Body of pancreas (tissue), 4 donors: ENCODE measurements around the gene KAZALD1. TPM values are rescaled to one million over a fixed set of nuclear protein-coding genes. Genes with fewer than 3 reads are reported as not detected.
A peak's percentile ranks its signal among the peaks of the same experiment; 100 is the strongest.

ENCODE experiments used
- ATAC-seq: fragments of 150-250 bp; one replicate; pipeline ENCODE4 v1.9.1; 2016
- DNase-seq, 4 donors: peaks; one replicate each; pipeline ENCODE4 v3.0.0-alpha.2; 2019
- H3K27ac ChIP-seq, 4 donors: fragments of 200-600 bp; sonication (generic); 1 replicate in 3 of 4; 2 replicates in 1 of 4; pipeline versions ENCODE4 v1.5.1 to v1.6.1; 2016 to 2019; ENCODE audit warnings: mild to moderate bottlenecking in 1 of 4, mixed read lengths in 1 of 4, moderate library complexity in 1 of 4
- H3K27me3 ChIP-seq, 2 donors: fragments of 200-600 bp; sonication (generic); one replicate each; pipeline ENCODE4 v1.6.0; 2016; ENCODE audit warnings: mild to moderate bottlenecking in 1 of 2
- H3K36me3 ChIP-seq, 2 donors: fragments of 200-600 bp; sonication (generic); replicated peaks in 1 of 2; 2 replicates each; pipeline ENCODE4 v1.5.1; 2016; ENCODE audit warnings: low read depth in 2 of 2; ENCODE audit not compliant: insufficient read depth in 1 of 2
- H3K4me1 ChIP-seq: fragments of 200-600 bp; sonication (generic); one replicate; pipeline ENCODE4 v1.6.0; 2016
- H3K4me3 ChIP-seq, 2 donors: fragments of 200-600 bp; sonication (generic); 1 replicate in 1 of 2; 2 replicates in 1 of 2; pipeline ENCODE4 v1.5.1; 2016 to 2019
- H3K9me3 ChIP-seq, 3 donors: fragments of 200-600 bp; sonication (generic); 1 replicate in 2 of 3; 2 replicates in 1 of 3; pipeline ENCODE4 v1.5.1; 2016
- POLR2A ChIP-seq, 3 donors: fragments of 450-650 bp; IDR thresholded peaks; one replicate each; pipeline ENCODE4 v1.6.1; 2016; ENCODE audit warnings: antibody characterized with exemption in 3 of 3, mild to moderate bottlenecking in 2 of 3
- WGBS, 2 donors: methylation state at CpG; one replicate each; pipeline ENCODE4 v1.1.5; 2017; 5-methylcytosine and 5-hydroxymethylcytosine counted together
- intact Hi-C: fragments of 100-400 bp; cut with DNase I; formaldehyde crosslinking; loops from one replicate; pipeline ENCODE4 v1.15.1; 2023
- total RNA-seq, 2 donors: library from RNA; depleted of rRNA; stranded (reverse); fragments of >200 nt; gene quantifications; one replicate each; pipeline ENCODE4 v1.1.0, GENCODE V29; 2016
- TF ChIP-seq, protein P1 (sequence below), 7 experiments: fragments of 450-650 bp in 4 of 7; fragments of 200-600 bp in 3 of 7; sonication (generic) in 3 of 7; IDR thresholded peaks; one replicate each; pipeline ENCODE4 v1.5.1; 2016 to 2019; ENCODE audit warnings: antibody characterized with exemption in 7 of 7

The KAZALD1 gene
- total RNA-seq, 2 donors from 2014 or later: 1.6 to 1.8 TPM

DNA sequence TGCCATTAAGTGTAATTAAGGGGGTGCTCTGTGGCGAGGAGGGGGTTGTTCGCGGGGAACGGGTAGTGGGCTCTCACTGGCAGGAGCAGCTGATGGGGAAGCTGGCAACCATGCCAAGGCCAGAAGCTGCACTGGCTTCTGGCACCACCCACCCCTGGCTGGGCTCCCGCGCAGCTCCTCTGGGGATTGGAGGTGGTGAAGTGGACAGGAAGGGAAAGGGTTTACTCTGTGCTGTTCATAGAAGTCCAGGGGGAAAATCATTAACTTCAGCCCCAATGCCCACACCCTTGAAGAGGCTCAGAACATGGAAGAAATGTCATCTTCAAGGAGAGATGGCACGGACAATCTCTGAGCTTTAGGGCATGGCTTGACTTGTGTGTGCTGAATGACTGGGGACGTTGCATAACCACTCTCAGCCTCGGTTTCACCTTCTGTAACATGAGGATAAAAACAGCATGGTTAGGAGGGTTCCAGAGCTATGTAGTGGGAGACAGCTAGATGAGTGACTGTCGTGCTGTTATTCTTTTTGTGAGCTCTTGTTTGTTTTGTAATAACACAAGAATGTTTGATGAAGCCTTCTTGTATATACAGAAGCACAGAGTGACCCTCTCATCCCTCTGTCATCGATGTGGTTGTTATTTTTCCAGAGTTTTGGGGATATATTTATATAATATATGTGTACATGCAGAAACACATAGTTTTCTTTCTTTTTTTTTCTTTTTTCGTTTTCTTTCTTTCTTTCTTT is 29.9 kb downstream of the KAZALD1 start:
- Histone ChIP-seq H3K4me1 (no peaks in the 10 kb centered on the region), H3K4me3 (no peak overlapping the region), H3K9me3 (no peaks in the 10 kb centered on the region), H3K27me3 (peaks cover 0 to 10% of the 10 kb centered on the region in 2 donors), H3K36me3 (no peaks in the 10 kb centered on the region), H3K27ac (no peak overlapping the region)
- TF ChIP-seq, protein P1, sequence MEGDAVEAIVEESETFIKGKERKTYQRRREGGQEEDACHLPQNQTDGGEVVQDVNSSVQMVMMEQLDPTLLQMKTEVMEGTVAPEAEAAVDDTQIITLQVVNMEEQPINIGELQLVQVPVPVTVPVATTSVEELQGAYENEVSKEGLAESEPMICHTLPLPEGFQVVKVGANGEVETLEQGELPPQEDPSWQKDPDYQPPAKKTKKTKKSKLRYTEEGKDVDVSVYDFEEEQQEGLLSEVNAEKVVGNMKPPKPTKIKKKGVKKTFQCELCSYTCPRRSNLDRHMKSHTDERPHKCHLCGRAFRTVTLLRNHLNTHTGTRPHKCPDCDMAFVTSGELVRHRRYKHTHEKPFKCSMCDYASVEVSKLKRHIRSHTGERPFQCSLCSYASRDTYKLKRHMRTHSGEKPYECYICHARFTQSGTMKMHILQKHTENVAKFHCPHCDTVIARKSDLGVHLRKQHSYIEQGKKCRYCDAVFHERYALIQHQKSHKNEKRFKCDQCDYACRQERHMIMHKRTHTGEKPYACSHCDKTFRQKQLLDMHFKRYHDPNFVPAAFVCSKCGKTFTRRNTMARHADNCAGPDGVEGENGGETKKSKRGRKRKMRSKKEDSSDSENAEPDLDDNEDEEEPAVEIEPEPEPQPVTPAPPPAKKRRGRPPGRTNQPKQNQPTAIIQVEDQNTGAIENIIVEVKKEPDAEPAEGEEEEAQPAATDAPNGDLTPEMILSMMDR (IDR thresholded peaks at IDR 0.05): no peak
- no peak for TF ChIP-seq POLR2A (IDR thresholded peaks at IDR 0.05)
- WGBS, 2 donors: 36 to 45% methylated on average over 11 to 12 of the region's 12 CpGs
- DNase-seq (peak in 1 of 4 donors; percentile 13), ATAC-seq (no peak)
- intact Hi-C loops: no loop called here

DNA sequence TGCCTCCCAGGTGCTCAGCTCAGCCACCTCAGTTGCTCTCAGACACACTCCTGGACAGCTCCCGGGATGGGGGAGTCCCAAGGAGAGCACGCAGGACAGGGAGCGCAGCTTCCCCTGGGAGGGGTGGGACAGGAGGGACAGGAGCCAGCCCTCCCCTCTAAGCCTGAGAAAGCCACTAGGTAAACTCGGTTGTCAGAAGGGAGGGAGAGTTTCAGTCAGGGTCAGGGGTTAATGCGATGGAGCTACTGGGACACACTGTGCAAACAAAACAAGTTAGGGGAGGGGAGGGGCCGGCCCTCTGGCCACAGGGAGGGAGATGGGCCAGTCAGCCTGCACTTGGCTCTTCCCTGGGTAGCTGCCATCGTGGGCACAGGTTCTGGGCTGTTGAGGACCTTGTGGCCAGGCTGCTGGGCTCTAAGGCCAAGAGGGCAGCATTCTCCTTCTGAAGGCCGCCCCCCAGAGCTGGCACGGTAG is 31.1 kb downstream of the KAZALD1 start:
- Histone ChIP-seq H3K9me3 (no peaks in the 10 kb centered on the region), H3K27ac (no peak overlapping the region), H3K4me3 (no peak overlapping the region), H3K27me3 (peaks cover 0 to 6% of the 10 kb centered on the region in 2 donors), H3K4me1 (no peaks in the 10 kb centered on the region), H3K36me3 (no peaks in the 10 kb centered on the region)
- intact Hi-C loops: no loop called here
- DNase-seq (no peak), ATAC-seq (no peak)
- 30 to 35% methylated on average over 6 to 9 of the region's 9 CpGs for WGBS, 2 donors
- no peak for TF ChIP-seq POLR2A (IDR thresholded peaks at IDR 0.05)
- TF ChIP-seq, protein P1 (IDR thresholded peaks at IDR 0.05): no peak

DNA sequence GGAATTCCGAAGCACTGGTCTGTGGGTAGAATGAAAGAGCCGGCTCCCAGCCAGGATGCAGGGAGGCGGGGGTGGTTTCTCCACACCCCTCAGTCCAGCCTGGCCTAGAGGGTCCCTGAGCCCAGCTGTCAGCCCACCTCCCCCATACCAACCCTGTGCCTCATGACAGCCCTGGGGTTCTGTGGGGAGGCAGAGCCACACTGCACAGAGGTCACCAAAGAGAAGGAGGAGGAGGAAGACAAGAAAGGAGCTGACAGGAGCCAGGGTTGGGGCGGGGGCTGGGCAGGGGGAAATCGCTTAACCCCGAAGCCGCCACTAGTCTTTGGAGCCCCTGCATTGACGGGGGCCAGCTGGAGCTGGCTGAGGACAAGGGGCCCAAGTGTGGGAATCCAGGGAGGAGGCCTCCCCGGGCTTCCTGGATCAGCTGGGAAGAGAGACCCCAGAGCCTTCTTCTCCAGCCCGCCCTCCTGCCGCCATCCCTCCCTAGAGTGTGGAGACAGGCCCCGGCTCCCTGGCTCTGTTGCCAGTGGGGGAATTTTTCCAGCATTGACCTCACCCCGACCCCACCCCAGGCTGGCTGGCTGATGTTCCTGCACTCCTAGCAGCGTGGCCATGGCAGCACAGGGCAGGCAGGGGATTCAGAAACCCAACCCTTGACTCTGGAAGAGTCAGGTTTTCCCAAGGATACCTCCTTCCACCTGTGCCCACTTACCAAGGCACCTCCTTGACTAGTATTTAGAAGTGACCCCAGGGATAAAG is 32.5 kb downstream of the KAZALD1 start:
- Histone ChIP-seq H3K4me3 (no peak overlapping the region), H3K27me3 (no peaks in the 10 kb centered on the region), H3K4me1 (no peaks in the 10 kb centered on the region), H3K9me3 (no peaks in the 10 kb centered on the region), H3K36me3 (no peaks in the 10 kb centered on the region), H3K27ac (no peak overlapping the region)
- ATAC-seq: no peak
- no peak for DNase-seq
- WGBS, 2 donors: 61 to 69% methylated on average over 12 to 14 of the region's 14 CpGs
- TF ChIP-seq POLR2A (IDR thresholded peaks at IDR 0.05): no peak
- TF ChIP-seq, protein P1 (IDR thresholded peaks at IDR 0.05): no peak
- intact Hi-C loops: no loop called here

DNA sequence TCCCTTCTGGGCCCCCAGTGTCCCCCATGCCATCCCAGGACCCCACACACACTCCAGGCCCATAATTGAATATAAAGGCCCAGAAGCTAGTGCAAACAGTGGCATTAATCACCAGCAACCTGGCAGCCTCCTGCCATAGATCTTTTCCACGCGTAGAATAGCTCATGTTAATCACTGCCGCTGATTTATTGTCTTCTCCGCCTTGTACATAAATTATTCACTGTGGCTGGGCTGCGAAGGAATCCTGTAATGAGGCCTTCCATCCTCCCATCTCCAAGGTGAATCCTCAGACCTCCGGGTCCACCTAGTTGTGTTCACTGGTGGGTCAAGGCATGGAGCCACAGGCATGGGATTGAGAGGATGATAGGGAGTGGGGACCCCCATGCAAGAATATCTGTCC is 33.2 kb downstream of the KAZALD1 start:
- no peak overlapping the region for H3K4me3 ChIP-seq
- intact Hi-C loops: loop anchor here (5.0 kb wide), 1 partner anchor 47 kb away; no protein-coding TSS in a partner anchor
- H3K9me3 ChIP-seq: no peaks in the 10 kb centered on the region
- H3K4me1 ChIP-seq: no peaks in the 10 kb centered on the region
- H3K27me3 ChIP-seq: no peaks in the 10 kb centered on the region
- H3K36me3 ChIP-seq: no peaks in the 10 kb centered on the region
- WGBS, 2 donors: 61 to 65% methylated on average over 6 of the region's 6 CpGs
- DNase-seq (no peak), ATAC-seq (no peak)
- H3K27ac ChIP-seq: no peak overlapping the region
- TF ChIP-seq, protein P1 (IDR thresholded peaks at IDR 0.05): no peak
- no peak for TF ChIP-seq POLR2A (IDR thresholded peaks at IDR 0.05)
